HG03442 (cell line): ENCODE results near the gene NIP7.

Experiments used
- ATAC-seq: cut with Tn5 transposase; IDR thresholded peaks from one replicate; pipeline ENCODE4 v1.9.1; 2021; ENCODE audit warnings: mild to moderate bottlenecking, moderate library complexity; ENCODE audit not compliant: unreplicated experiment

The NIP7 gene

DNA sequence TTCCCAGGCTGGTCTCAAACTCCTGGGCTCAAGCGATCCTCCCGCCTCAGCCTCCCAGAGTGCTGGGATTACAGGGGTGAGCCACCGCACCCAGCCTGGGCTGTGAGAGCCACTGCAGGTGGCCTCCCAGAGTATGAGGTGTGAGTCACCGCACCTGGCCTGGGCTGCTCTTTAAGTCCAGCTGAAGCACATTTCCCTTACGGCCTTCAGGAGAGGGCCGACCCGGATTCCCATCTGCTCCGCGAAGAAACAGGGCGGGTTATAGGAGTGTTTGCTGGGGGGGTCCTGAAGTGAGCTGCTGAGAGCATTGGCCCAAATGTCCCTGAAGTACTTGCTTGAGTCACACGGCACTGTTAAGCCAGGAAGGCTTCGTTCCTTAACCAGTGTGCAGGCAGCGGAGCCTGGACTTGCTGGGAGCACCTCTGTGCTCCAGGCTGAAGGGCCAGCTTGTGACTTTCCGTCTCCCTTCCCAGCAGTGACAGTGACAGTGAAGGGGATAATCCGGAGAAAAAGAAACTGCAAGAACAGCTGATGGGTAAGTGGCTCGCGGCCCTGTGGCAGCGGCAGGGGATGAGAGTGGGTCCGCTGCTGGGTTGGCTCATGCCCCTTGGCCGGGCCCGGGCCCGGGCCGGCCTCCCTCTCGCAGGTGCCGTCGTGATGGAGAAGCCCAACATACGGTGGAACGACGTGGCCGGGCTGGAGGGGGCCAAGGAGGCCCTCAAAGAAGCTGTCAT lies 21.2 kb upstream of the NIP7 start:
- ATAC-seq: no peak

GRCh38 chr16:69318911-69319289 lies 20.7 kb upstream of the NIP7 start:
- no peak for ATAC-seq

GRCh38 chr16:69319381-69319780 lies 20.2 kb upstream of the NIP7 start:
- ATAC-seq: no peak

GRCh38 chr16:69319826-69320739 lies 19.5 kb upstream of the NIP7 start:
- ATAC-seq: no peak

- no peak for ATAC-seq
These were observed 18.9 kb upstream of the NIP7 start for GRCh38 chr16:69320740-69321073.

DNA sequence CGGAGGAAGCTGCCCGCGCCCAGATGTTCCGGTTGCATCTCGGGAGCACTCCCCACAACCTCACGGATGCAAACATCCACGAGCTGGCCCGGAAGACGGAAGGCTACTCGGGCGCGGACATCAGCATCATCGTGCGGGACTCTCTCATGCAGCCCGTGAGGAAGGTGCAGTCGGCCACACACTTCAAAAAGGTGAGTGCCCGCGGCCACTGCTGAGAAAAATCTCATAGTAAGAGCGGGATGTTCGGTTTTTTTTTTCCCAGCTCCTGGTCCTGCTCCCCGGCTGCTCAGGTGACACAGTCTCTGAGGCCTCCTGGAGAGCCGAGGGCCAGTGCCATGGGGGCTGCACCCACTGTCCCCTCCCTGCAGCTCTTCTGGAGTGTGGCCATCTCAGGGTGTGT lies 18.5 kb upstream of the NIP7 start:
- ATAC-seq: no peak

DNA sequence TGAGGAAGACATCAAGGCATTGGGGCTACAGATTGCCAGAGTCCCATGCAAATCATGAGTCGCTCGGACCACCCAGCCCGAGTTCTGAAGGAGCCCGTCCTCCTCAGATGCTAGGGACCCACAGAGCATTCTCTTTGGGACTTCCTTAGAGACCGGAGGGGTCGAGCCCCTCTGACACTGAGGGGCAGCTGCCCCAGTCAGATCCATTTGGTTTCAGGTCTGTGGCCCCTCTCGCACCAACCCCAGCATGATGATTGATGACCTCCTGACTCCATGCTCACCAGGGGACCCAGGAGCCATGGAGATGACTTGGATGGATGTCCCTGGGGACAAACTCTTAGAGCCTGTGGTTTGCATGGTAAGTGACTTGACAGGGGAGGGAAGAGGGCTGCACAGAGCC lies 17.2 kb upstream of the NIP7 start:
- no peak for ATAC-seq

- no peak for ATAC-seq
These were observed 16.2 kb upstream of the NIP7 start for GRCh38 chr16:69323415-69323814.

DNA sequence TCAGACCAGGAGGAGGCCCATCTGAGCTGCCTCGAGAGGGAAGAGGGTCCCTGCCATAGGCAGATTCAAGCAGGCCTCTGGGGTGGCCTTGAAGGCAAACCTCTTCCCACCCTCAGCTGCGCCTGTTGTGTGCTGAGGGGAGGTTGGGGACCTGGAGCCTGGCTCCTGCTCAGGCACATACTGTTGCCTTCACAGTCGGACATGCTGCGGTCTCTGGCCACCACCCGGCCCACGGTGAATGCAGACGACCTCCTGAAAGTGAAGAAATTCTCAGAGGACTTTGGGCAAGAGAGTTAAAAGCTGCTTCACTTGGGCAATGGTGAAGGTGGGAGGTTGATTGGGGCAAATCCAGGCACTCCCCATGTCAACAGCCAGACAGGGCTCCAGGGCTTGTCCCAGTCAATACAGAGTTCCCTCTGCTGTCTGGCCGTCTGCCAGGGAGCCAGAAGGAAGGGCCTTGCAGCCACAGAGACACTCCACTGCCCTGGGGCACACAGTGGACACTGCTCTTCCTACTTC lies 15.5 kb upstream of the NIP7 start:
- ATAC-seq: no peak

- ATAC-seq: no peak
These were observed 14.9 kb upstream of the NIP7 start for GRCh38 chr16:69324585-69325253.

GRCh38 chr16:69325784-69326171 lies 13.8 kb upstream of the NIP7 start:
- no peak for ATAC-seq

GRCh38 chr16:69326172-69326873 lies 13.2 kb upstream of the NIP7 start:
- no peak for ATAC-seq

- ATAC-seq: no peak
These were observed 11.8 kb upstream of the NIP7 start for GRCh38 chr16:69327585-69328310.

- ATAC-seq: no peak
These were observed 10.7 kb upstream of the NIP7 start for GRCh38 chr16:69328854-69329316.

- peak; percentile 13 for ATAC-seq
These were observed 9.9 kb upstream of the NIP7 start for GRCh38 chr16:69329369-69330285.

- ATAC-seq: peak; percentile 90
These were observed 9.1 kb upstream of the NIP7 start, which contains the start of gene PDF for GRCh38 chr16:69330286-69331109. Gene PDF (minus strand): TSS chr16:69330588. CDS start chr16:69330570, 18 bp downstream.

GRCh38 chr16:69334696-69335095 lies 4.9 kb upstream of the NIP7 start:
- ATAC-seq: no peak
